ENCODE results near the gene IKZF2.

IKZF2 gene

DNA sequence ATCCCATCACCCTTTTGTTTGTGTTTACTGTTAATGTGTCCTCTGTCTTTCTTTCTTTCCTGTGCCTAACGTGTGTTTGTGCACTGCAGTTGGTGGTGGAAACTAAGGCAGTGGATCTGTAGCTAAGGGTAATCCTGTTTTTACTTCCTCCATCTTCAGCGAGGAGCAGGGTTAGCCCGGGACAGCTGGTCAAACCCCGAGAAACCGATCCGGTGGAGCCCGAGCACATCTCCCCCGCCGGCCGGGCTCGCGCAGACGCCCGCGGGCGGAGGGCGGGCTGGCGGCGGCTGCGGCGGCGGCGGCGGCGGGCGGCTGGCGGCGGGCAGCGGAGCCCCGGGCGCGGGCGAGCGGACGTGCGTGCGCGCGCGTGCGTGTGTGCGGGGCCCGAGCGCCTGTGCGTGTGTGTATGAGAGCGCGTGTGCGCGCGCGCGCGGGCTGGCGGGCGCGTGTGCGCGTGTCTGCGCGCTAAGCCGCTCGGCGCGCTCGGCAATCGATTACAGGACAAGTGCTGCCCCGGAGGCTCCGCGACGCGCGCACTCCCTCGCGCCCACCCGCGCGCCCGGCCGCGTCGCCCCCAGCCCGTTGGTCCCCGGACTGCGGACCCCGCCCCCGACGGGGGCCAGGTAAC is at the start of gene IKZF2:
Gene IKZF2 (minus strand): TSS at position 176 of the 628 bp plus-strand sequence. CDS start 2,983 bp downstream, outside the sequence.
- TF ChIP-seq, protein P1, sequence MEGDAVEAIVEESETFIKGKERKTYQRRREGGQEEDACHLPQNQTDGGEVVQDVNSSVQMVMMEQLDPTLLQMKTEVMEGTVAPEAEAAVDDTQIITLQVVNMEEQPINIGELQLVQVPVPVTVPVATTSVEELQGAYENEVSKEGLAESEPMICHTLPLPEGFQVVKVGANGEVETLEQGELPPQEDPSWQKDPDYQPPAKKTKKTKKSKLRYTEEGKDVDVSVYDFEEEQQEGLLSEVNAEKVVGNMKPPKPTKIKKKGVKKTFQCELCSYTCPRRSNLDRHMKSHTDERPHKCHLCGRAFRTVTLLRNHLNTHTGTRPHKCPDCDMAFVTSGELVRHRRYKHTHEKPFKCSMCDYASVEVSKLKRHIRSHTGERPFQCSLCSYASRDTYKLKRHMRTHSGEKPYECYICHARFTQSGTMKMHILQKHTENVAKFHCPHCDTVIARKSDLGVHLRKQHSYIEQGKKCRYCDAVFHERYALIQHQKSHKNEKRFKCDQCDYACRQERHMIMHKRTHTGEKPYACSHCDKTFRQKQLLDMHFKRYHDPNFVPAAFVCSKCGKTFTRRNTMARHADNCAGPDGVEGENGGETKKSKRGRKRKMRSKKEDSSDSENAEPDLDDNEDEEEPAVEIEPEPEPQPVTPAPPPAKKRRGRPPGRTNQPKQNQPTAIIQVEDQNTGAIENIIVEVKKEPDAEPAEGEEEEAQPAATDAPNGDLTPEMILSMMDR (IDR thresholded peaks at IDR 0.05) = no peak

DNA sequence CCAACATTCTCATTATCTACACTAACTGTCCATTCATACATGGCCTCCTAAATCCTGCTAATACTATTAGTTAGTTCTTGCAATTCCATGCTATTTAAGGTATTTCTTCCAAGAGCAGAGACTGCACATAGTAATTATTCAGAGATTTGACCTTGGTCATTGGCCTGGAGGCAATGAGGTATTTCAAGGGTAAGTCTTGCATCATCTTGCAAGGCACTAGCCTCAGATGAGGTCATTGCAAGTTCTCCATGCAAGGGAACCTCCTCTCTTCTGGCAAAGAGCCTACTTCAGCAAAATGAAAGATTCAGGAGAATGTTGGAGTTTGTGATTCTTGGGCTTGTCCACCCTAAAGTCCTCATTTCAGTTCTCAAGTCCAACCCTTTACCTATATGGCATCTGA is 48.5 kb upstream of the IKZF2 start:
- TF ChIP-seq, protein P1 (IDR thresholded peaks at IDR 0.05) = no peak

DNA sequence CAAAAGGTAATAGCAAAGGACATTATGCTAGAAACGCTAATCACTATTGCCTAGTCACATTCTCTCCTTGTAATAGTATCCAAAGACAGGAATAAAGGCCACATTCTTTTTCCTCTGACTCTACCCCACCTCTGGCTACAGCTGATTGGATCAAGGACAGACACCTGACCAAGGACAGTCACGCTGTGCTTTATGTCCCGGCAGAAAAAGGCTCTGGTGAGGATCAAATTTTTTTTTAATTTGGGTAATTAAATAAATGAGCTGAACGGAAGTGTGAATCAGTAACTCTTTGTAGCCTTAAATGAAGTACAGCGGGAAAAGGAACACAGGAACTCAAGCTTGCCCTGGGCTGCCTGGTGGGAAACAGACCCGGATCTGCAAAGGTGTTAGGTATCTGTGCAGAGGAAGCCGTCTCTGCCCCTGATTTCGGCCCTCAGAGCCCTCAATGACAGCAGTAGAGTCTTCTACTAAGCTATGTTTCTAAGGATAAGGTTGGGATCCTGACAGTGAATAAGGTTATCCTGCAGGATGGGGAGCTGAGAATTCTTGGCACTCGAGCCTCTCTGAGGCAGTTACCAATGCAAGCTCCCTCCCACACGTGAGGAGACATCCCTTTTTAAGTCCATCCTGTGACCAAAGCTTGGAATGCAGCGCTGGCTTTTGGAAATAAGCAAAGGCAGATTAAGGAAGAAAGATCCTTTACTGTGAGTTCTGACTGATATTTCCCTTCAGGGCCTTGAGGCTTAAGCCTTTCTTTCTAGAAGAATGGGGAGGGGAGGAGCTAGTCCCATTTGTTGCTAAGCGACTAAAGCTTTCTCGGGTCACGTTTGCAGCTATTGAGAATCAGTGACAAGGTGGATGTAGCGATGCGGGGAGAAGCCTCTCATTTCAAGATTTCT is 37.8 kb upstream of the IKZF2 start:
- TF ChIP-seq, protein P1 (IDR thresholded peaks at IDR 0.05) = no peak

DNA sequence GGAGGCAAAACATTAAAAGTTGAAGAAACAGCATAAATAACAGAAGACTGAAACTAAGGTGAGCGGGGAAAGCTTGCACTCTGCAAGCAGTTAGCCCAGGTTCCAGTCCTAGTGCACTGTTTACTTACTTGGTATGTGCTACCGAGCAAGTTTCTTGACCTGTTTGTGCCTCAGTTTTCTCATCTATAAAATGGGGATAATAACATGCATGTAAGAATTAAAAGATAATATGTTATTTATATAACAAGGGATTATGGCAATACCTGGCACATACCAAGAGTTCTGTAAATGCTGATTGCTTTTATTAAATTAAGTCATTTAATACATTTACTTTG is 37.1 kb upstream of the IKZF2 start:
- TF ChIP-seq, protein P1 (IDR thresholded peaks at IDR 0.05) = no peak

DNA sequence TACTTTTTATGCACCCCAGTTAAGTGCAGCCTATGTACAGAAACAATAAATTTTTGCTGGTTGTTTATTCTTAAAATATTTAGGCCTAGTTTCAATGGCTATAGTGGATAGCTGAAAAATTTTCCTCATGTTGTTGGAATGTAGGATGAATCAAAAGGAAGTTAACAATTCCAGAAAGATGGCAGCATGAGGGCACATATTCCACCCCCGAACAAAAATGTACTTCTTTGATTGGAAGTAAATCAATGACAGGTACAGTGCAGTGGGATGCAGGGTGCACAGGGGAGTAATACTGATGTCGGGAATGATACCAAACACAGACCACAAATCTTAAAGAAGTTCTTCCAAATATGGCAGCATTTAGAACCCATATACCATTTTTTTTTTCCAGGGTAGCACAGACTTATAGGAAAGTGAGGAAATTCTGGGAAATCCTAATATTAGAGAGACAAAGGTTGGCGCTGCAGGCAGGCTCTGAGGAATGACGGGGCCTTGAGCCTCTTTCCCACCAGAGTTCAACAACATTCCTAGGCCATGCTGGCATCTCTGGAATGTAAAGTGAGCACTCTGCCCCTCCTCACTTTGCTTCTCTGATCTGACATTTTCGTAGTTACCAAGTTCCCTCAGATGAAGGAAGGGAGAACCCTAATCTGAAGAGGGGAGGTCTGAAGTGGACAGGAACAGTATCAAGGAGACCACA is 36.6 kb upstream of the IKZF2 start:
- TF ChIP-seq, protein P1 (IDR thresholded peaks at IDR 0.05) = no peak

DNA sequence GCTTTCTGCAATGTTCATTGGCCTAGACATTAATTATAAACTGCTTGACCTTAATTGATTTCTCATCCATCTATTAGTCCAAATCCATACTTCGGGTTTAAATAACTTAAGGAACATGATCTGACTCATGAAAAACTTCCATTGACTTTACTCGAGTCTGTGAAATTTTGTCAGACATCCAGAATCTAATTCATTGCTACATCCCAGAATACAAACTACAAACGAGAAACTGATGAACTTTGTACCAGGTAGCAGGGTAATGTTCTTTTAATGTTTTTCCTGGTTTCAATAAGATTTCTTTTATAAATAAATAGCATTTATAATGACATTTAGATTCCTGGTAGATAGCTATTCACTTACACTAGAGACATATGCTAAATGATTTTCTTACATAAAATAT is 36.0 kb upstream of the IKZF2 start:
- TF ChIP-seq, protein P1 (IDR thresholded peaks at IDR 0.05) = no peak

DNA sequence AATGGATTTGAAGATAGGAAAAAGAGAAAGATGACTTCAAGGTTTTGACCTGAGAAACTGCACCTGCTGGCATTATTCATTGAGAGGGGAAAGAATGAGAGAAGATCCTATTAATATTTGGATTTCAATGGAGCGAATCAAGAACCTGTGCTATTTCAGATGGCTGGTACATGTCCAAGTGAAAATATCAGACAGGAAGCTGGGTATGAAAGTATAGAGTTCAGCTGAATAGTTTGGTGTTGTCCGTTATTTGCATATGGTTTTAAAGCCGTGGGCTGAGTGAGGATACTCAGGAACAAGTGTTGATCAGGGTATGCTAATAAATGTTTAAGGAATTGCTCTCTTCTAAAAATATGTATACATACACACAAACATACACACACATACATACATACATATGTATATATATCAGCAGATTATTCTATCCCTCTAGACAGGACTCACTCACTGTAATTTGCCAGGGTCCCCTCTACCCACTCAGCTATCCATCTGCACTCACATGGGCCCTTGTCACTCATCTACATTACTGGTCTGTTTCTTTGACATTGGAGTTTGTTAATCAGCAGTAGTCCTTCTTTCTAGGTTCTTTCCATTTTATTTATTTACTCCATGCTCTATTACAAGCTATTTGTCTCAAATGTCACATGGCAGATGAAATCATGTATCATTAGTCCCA is 33.9 kb upstream of the IKZF2 start:
- TF ChIP-seq, protein P1 (IDR thresholded peaks at IDR 0.05) = no peak
